Measurements from ENCODE around the gene SOX13. TPM values are rescaled to one million over a fixed set of nuclear protein-coding genes. Genes with fewer than 3 reads are reported as not detected.

Gene SOX13
- total RNA-seq, 1 donor from 2014 or later: 64.4 TPM

GRCh38 chr1:204093421-204093717 lies 20.5 kb downstream of the SOX13 start:
- Mint-ChIP-seq H3K27ac (ENCODE audit: unreplicated experiment) (peak overlapping the region; percentile 10), H3K27me3 (ENCODE audit: low read depth) (no peaks in the 10 kb centered on the region), H3K36me3 (ENCODE audit: low read depth) (no peaks in the 10 kb centered on the region), H3K4me3 (peak overlapping the region; percentile 72), H3K9me3 (no peaks in the 10 kb centered on the region), H3K4me1 (peaks cover 80% of the 10 kb centered on the region)
- no peak for DNase-seq (ENCODE audit: low read depth, low spot score)
- TF ChIP-seq, protein P1, sequence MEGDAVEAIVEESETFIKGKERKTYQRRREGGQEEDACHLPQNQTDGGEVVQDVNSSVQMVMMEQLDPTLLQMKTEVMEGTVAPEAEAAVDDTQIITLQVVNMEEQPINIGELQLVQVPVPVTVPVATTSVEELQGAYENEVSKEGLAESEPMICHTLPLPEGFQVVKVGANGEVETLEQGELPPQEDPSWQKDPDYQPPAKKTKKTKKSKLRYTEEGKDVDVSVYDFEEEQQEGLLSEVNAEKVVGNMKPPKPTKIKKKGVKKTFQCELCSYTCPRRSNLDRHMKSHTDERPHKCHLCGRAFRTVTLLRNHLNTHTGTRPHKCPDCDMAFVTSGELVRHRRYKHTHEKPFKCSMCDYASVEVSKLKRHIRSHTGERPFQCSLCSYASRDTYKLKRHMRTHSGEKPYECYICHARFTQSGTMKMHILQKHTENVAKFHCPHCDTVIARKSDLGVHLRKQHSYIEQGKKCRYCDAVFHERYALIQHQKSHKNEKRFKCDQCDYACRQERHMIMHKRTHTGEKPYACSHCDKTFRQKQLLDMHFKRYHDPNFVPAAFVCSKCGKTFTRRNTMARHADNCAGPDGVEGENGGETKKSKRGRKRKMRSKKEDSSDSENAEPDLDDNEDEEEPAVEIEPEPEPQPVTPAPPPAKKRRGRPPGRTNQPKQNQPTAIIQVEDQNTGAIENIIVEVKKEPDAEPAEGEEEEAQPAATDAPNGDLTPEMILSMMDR (conservative IDR thresholded peaks at IDR 0.05): no peak

- peak overlapping the region; percentile 21 for H3K27ac Mint-ChIP-seq (ENCODE audit: unreplicated experiment)
- H3K27me3 Mint-ChIP-seq (ENCODE audit: low read depth): no peaks in the 10 kb centered on the region
- TF ChIP-seq, protein P1 (conservative IDR thresholded peaks at IDR 0.05): no peak
- no peaks in the 10 kb centered on the region for H3K36me3 Mint-ChIP-seq (ENCODE audit: low read depth)
- no peak for DNase-seq (ENCODE audit: low read depth, low spot score)
- peak overlapping the region; percentile 72 for H3K4me3 Mint-ChIP-seq
- H3K9me3 Mint-ChIP-seq: no peaks in the 10 kb centered on the region
- H3K4me1 Mint-ChIP-seq: peaks cover 80% of the 10 kb centered on the region
Measured at GRCh38 chr1:204093781-204094180, 20.9 kb downstream of the SOX13 start.

GRCh38 chr1:204094313-204094729 lies 21.4 kb downstream of the SOX13 start:
- TF ChIP-seq, protein P1 (conservative IDR thresholded peaks at IDR 0.05): no peak
- Mint-ChIP-seq H3K27ac (ENCODE audit: unreplicated experiment) (peak overlapping the region; percentile 76), H3K36me3 (ENCODE audit: low read depth) (no peaks in the 10 kb centered on the region), H3K27me3 (ENCODE audit: low read depth) (no peaks in the 10 kb centered on the region), H3K4me1 (peaks cover 79% of the 10 kb centered on the region), H3K9me3 (no peaks in the 10 kb centered on the region), H3K4me3 (peak overlapping the region; percentile 72)
- DNase-seq (ENCODE audit: low read depth, low spot score): peak; percentile 56

DNA sequence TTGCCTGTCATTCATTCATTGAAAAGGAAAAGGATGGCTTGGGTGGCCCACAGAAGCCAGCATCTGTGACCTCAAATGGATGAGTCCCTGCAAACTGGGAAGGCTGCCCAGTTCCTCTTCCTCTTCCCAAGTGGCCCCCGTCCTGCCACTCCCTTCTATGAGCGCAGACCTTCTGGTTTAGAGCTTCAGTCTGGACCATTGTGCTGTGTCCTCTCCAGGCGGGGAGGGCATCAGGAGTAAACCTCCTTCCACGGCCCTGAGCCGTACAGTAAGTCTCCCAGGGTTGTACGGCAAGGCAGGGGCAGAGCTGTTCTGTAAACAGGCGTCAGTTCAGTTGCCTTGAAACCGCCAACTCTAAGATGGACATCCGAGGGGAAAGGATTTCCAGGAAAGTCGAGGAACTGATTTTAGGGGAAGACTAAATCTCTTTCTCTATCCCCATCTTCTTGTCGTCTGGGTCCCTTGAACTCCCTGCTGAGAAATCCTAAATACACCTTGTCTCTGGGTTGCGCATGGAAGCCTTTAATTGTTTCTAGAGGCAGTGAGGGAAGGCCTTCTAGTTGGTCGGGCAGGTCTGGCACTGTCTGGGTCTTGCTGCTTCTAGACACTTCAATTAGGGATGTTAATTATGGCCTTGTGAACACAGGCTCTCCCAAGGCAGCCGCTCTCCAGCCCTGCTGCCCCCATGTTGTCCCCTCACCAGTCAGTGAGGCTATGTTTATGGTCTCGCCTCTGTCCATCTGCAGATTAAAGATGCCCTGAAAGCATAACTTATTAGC lies 22.1 kb downstream of the SOX13 start:
- peak overlapping the region; percentile 90 for H3K27ac Mint-ChIP-seq (ENCODE audit: unreplicated experiment)
- DNase-seq (ENCODE audit: low read depth, low spot score): no peak
- H3K4me1 Mint-ChIP-seq: peaks cover 72% of the 10 kb centered on the region

GRCh38 chr1:204096931-204097330 lies 24.0 kb downstream of the SOX13 start:
- H3K36me3 Mint-ChIP-seq (ENCODE audit: low read depth): no peaks in the 10 kb centered on the region
- H3K27me3 Mint-ChIP-seq (ENCODE audit: low read depth): no peaks in the 10 kb centered on the region
- TF ChIP-seq, protein P1 (conservative IDR thresholded peaks at IDR 0.05): no peak
- H3K4me1 Mint-ChIP-seq: peaks cover 63% of the 10 kb centered on the region
- peak overlapping the region; percentile 6 for H3K4me3 Mint-ChIP-seq
- no peak for DNase-seq (ENCODE audit: low read depth, low spot score)
- H3K9me3 Mint-ChIP-seq: no peaks in the 10 kb centered on the region
- H3K27ac Mint-ChIP-seq (ENCODE audit: unreplicated experiment): peak overlapping the region; percentile 79

More for the DNA sequence above, 22.1 kb downstream of the SOX13 start:
- Mint-ChIP-seq H3K9me3 (no peaks in the 10 kb centered on the region), H3K27me3 (ENCODE audit: low read depth) (no peaks in the 10 kb centered on the region), H3K36me3 (ENCODE audit: low read depth) (no peaks in the 10 kb centered on the region), H3K4me3 (peak overlapping the region; percentile 72)
- TF ChIP-seq, protein P1 (conservative IDR thresholded peaks at IDR 0.05): no peak

Measured in neural crest cell (in vitro differentiated cells).